Measurements from ENCODE around the gene ERVMER34-1.

DNA sequence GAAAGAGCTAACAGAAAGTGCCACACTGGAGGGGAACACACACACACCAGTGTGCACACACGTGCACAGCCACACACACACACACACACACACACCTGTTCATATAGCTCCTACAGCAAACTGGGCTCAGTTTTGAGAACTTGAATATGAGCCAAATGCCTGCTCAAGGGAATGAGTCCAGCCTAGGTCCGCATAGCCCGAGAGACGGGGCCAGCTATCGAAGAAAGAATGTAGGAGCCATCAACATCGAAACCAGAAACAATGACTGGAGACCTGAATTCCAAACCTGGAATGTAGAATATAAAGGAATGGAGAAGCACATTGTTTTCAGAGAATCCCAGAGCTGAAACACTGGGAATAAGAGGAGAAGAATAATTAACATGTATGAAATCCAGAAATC lies 37.6 kb upstream of the ERVMER34-1 start:
- TF ChIP-seq FOXP2 (optimal IDR thresholded peaks at IDR 0.05; ENCODE audit: borderline replicate concordance, extremely low read depth, extremely low read length, insufficient read depth) (no peak), SIN3A (IDR thresholded peaks at IDR 0.05; ENCODE audit: borderline replicate concordance, insufficient read depth, low read length) (no peak)

All from PFSK-1 (cell line).